Measurements from ENCODE around the gene RBM25.
"Not testable (repeated sequence)": the region's sequence is repeated elsewhere in the genome, so short reads cannot be mapped to it uniquely, and the experiment has no call there.

Gene RBM25

GRCh38 chr14:73058224-73058921 lies at the start of gene RBM25:
RBM25 (plus strand) TSS chr14:73058534; CDS start chr14:73071642, 13,108 bp downstream.
- DNase-seq (ENCODE audit: low read depth in 2 of 2, low spot score in 1 of 2), result peak; percentile 87 to 88

GRCh38 chr14:73011189-73011588 lies 47.1 kb upstream of the RBM25 start:
- DNase-seq (ENCODE audit: low read depth in 2 of 2, low spot score in 1 of 2), result not testable (repeated sequence)

GRCh38 chr14:73014105-73014504 lies 44.2 kb upstream of the RBM25 start:
- no peak for DNase-seq (ENCODE audit: low read depth in 2 of 2, low spot score in 1 of 2)

DNA sequence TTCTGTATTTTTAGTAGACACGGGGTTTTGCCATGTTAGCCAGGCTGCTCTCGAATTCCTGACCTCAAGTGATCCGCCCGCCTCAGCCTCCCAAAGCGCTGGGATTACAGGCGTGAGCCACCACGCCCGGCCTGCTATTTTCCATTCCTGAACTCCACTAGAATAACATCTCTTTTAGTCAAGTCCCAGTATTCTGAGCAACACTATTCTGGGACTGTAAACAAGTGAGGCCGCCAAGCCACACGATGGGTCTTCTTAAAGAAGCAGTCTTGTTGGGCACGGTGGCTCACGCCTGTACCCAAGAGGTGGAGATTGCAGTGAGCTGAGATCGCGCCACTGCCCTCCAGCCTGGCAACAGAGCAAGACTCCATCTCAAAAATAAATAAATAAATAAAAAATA lies 42.8 kb upstream of the RBM25 start:
- not testable (repeated sequence) for DNase-seq (ENCODE audit: low read depth in 2 of 2, low spot score in 1 of 2)

- not testable (repeated sequence) for DNase-seq (ENCODE audit: low read depth in 2 of 2, low spot score in 1 of 2)
Observed at GRCh38 chr14:73016011-73016410, 42.3 kb upstream of the RBM25 start.

- no peak for DNase-seq (ENCODE audit: low read depth in 2 of 2, low spot score in 1 of 2)
Observed at GRCh38 chr14:73022051-73022450, 36.3 kb upstream of the RBM25 start.

DNA sequence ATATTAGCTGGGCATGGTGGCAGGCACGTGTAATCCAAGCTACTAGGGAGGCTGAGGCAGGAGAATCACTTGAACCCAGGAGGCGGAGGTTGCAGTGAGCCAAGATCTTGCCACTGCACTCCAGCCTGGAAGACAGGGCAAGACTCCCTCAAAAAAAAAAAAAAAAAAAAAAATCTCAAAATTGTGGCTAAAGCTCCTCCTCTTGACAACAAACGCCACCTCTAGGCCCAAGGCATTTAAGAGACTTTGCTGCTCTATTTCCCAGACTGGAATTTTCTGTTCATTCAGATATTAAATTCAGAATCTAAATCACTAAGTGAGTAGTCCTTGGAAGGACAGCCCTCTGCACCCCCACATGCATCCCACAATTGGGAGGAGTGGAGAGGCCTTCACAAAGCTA lies 32.8 kb upstream of the RBM25 start:
- DNase-seq (ENCODE audit: low read depth in 2 of 2, low spot score in 1 of 2), result no peak

DNA sequence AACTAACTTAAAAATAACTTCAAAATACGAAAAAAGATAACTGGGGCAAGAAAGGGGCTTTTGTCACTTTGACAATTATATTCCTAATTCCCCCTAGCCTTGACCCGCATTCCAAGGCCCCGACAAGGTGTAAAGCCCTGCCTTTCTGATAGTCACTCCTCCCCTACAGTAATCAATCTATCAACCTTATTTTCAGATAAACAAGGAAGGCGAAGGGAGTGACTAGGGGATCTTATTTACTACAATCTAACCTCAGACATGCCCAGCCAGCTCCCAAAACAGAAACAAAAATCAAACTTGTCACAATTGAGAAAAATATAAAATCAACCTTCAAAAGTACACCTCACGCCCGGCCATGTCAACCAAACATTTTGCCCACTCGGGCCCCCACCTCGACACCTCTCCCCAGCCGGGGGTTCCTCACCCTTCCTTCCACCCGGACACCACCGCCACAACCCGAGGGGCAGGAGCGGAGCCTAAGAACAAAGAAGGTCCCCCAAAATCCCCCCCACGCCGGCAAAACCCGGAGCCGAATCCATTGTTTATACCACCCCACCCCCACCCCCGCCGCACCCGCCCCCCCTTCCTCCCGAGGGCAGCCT lies 32.0 kb upstream of the RBM25 start:
- no peak for DNase-seq (ENCODE audit: low read depth in 2 of 2, low spot score in 1 of 2)

DNA sequence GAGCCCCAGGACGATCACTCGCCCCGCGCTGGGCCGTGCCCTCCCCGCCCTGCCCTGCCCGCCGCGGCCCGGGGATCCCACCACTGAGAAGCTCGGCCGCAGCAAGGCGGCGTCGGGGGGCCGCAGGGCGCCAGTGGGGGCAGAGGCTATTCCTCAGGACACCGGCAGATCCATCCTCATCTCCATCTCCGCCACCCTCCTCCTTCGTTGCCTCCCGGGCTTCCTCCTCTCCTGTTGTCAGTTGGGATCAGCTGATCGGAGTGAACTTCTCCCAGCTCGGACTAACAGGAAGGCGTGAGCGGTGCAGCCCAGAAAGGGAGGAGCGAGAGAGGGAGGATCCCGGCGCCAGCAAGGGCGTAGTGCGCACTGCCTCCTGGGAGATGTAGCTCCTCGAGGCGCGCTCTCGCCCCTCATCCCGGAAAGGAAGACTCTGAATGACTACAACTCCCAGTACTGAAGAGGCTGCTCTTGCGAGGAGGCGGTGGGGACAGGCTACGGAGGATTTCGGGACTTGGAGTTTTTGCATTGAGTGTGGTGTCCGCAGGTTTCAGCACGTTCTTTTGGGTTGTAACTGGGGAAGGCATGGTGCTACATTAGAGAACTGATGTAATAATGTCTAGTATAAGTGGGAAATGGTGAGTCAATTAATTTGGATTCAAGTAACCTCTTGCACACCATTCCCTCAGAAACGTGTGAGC lies 31.3 kb upstream of the RBM25 start, which contains the start of gene ZFYVE1:
ZFYVE1 (minus strand) TSS at position 262 of the 698 bp plus-strand sequence. CDS start 2,598 bp downstream, outside the sequence.
- peak; percentile 65 to 80 for DNase-seq (ENCODE audit: low read depth in 2 of 2, low spot score in 1 of 2)

DNA sequence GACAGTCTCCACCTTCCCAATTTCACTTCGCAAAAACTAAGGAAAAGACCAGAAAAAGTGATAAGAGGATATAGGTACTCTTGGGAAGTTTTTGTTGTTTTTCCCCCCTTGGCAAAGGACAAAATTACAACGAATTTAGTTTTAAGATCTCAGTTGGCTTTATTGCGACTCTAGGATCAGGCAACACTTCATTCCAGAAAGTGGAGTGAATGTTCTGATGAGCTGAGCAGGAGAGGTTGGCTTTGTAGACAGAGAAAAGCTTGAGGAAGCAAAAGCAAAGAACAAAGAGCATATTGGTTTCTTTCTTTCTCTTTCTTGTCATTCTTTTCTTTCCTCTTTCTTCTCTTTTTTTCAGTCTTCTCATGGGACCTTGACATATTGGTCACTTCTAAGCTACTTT lies 30.8 kb upstream of the RBM25 start:
- no peak for DNase-seq (ENCODE audit: low read depth in 2 of 2, low spot score in 1 of 2)

GRCh38 chr14:73027984-73028383 lies 30.4 kb upstream of the RBM25 start:
- DNase-seq (ENCODE audit: low read depth in 2 of 2, low spot score in 1 of 2), result no peak

- DNase-seq (ENCODE audit: low read depth in 2 of 2, low spot score in 1 of 2), result not testable (repeated sequence)
Observed at GRCh38 chr14:73036706-73037450, 21.5 kb upstream of the RBM25 start.

DNA sequence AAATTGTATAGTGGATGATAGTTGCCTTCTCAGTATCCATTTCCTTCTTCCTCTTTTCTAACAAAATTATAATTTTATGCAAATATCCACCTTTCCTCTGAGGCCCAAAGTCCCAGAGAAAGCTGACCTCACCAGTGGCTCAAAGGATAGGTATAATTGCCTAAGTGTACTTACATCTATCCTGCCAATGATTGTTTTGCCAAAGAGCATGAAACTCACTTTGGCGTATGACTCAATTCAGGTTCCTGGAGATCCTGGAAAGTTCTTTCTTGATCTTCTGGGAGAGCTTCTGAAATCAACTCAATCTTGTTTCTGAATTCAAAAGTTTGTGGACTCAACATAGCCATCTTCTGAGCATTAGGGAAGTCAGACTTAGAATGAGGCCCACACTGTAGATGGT lies 10.5 kb upstream of the RBM25 start:
- DNase-seq (ENCODE audit: low read depth in 2 of 2, low spot score in 1 of 2), result no peak

GRCh38 chr14:73049428-73049827 lies 8.9 kb upstream of the RBM25 start:
- DNase-seq (ENCODE audit: low read depth in 2 of 2, low spot score in 1 of 2), result no peak

DNA sequence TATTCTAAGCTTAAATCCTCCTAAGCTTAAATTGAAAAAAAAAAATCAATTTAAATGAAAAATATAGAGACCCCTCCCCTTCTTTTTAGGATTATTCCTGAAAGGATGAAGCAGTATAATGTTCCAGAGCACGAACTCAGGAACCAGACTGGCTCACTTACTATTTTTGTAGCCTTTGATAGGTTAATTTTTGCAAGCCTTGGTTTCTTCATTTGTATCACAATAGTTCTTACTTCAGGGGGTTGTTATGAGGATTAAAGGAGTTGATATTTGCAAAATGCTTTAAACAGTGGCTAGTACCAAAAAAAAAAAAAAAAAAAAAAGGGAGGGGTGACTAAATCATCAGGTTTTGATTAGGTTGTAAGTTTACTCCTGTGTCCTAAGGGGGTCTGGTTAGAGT lies 3.1 kb upstream of the RBM25 start:
- DNase-seq (ENCODE audit: low read depth in 2 of 2, low spot score in 1 of 2), result no peak

- no peak for DNase-seq (ENCODE audit: low read depth in 2 of 2, low spot score in 1 of 2)
Observed at GRCh38 chr14:73057944-73058223, 450 bp upstream of the RBM25 start.

- no peak for DNase-seq (ENCODE audit: low read depth in 2 of 2, low spot score in 1 of 2)
Observed at GRCh38 chr14:73058922-73059673, 764 bp downstream of the RBM25 start.

DNA sequence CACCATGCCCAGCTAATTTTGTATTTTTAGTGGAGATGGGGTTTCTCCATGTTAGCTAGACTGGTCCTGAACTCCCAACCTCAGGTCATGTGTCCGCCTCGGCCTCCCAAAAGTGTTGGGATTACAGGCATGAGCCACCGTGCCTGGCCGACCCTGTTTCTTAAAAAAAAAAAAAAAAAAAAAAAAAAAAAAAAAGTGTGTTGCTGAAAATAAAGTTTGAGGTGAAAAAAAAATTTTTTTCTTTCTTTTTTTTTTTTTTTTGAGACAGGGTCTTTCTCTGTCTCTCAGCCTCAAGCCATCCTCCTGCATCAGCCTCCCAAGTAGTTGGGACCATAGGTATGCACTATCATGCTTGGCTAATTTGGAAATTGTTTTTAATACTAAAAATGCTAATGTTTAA lies 11.3 kb downstream of the RBM25 start:
- DNase-seq (ENCODE audit: low read depth in 2 of 2, low spot score in 1 of 2), result no peak

GRCh38 chr14:73091044-73091443 lies 32.7 kb downstream of the RBM25 start:
- DNase-seq (ENCODE audit: low read depth in 2 of 2, low spot score in 1 of 2), result no peak

GRCh38 chr14:73097421-73097820 lies 39.1 kb downstream of the RBM25 start:
- DNase-seq (ENCODE audit: low read depth in 2 of 2, low spot score in 1 of 2), result no peak

DNA sequence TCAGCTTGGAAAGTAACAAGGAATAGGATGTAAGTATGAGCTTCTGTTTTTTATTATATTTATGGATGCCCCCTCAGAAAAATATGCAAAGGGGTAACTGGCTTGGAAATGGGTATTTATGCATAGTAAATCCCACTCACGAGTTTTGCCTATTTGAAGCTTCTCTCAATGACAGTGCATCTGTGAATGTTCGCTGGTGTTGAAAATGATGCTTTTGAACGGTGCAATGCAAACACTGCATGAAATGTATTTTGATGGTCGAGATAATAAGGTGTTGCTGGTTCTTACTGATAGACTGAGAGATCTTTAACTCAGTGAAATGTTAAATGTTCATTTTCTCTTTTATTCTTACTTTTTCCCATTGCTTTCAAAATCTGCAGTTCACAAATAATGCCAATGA lies 42.0 kb downstream of the RBM25 start:
- DNase-seq (ENCODE audit: low read depth in 2 of 2, low spot score in 1 of 2), result no peak
